ENCODE results near the gene HP.

DNA sequence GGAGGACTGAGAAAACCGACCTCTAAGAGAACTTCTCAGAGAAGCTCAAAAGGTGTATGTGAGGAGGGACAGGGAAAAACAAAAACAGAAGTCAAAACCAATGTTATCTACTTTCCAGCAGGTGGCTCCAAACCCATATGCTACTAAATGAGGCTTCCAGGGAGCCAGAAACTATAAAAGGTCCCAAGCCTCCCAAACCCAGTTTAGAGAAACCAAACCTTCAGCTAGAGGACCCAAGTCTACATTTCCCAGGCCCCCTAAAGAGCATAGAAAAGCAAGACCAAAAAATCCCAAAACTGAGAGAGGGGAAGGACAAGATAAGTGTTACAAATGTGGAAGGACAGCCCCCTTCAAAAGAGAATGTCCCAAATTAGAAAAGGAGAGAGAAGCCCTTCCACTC lies 12.4 kb downstream of the HP start:
- TF ChIP-seq, protein P1, sequence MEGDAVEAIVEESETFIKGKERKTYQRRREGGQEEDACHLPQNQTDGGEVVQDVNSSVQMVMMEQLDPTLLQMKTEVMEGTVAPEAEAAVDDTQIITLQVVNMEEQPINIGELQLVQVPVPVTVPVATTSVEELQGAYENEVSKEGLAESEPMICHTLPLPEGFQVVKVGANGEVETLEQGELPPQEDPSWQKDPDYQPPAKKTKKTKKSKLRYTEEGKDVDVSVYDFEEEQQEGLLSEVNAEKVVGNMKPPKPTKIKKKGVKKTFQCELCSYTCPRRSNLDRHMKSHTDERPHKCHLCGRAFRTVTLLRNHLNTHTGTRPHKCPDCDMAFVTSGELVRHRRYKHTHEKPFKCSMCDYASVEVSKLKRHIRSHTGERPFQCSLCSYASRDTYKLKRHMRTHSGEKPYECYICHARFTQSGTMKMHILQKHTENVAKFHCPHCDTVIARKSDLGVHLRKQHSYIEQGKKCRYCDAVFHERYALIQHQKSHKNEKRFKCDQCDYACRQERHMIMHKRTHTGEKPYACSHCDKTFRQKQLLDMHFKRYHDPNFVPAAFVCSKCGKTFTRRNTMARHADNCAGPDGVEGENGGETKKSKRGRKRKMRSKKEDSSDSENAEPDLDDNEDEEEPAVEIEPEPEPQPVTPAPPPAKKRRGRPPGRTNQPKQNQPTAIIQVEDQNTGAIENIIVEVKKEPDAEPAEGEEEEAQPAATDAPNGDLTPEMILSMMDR (IDR thresholded peaks at IDR 0.05) = peak; percentile 46 to 68 (median 65)
- no peak for TF ChIP-seq POLR2A (IDR thresholded peaks at IDR 0.05)
